HCT116 (cell line): ENCODE measurements around the gene OR5H14. TPM values are rescaled to one million over a fixed set of nuclear protein-coding genes. Genes with fewer than 3 reads are reported as not detected.

Experiments
- ATAC-seq: fragments of 200-7000 bp; cut with Tn5 transposase; 2 replicates; pipeline ENCODE4 v1.9.1; 2020; ENCODE audit warnings: mild to moderate bottlenecking, moderate library complexity
- BruUV-seq: library from RNA; stranded (reverse); fragments of 400-500 nt; replicated peaks from 2 replicates; lab custom pipeline; 2021; lab: Mats Ljungman, UMichigan
- CTCF ChIA-PET: fragments of 300-600 bp; sonication (Branson Sonifier 250); formaldehyde crosslinking; loops from one replicate; lab custom pipeline; 2021; ENCODE audit warnings: antibody characterized with exemption; lab: Charles Lee
- POLR2A ChIA-PET: fragments of 300-600, 350-600 bp; sonication (Branson Sonifier 250); formaldehyde crosslinking; loops from one replicate; lab custom pipeline; 2021; ENCODE audit warnings: antibody characterized with exemption; lab: Charles Lee
- RAD21 ChIA-PET, 2 experiments: fragments of 300-600 bp; sonication (Branson Sonifier 250); formaldehyde crosslinking; loops; one replicate each; lab custom pipeline; 2023; ENCODE audit warnings: low total read pairs in 2 of 2; ENCODE audit not compliant: uncharacterized antibody in 2 of 2, unreplicated experiment in 2 of 2, low non-redundant PET in 1 of 2; lab: Charles Lee
- DNase-seq: peaks from one replicate; pipeline ENCODE4 v3.0.0-alpha.2; 2010; ENCODE audit warnings: low read depth, low spot score
- H2AFZ ChIP-seq: fragments of 200-600 bp; shearing (Covaris generic), sonication (generic); 2 replicates; pipeline ENCODE4 v1.6.1; 2017; ENCODE audit warnings: low read depth, mixed run types, mixed read lengths, antibody characterized with exemption, low read length; ENCODE audit not compliant: poor library complexity, severe bottlenecking
- H3K27ac ChIP-seq: 2 replicates; pipeline ENCODE4 v1.5.1; 2012; ENCODE audit warnings: low read depth, low read length
- H3K27me3 ChIP-seq: fragments of 200-600 bp; sonication (generic); 2 replicates; pipeline ENCODE4 v1.6.1; 2016; ENCODE audit warnings: mixed run types, low read length, mixed read lengths; ENCODE audit not compliant: insufficient read depth
- H3K36me3 ChIP-seq, 2 experiments: fragments of 200-500 bp in 1 of 2; fragments of 200-600 bp in 1 of 2; sonication (Bioruptor generic) in 1 of 2; sonication (generic) in 1 of 2; 2 replicates each; pipeline versions ENCODE4 v1.5.1 to v1.6.1; 2014 to 2016; ENCODE audit warnings: low read length in 2 of 2, inconsistent platforms in 1 of 2, mixed read lengths in 1 of 2, mixed run types in 1 of 2; ENCODE audit not compliant: insufficient read depth in 2 of 2, control insufficient read depth in 1 of 2
- H3K4me1 ChIP-seq, 2 experiments: fragments of 200-600 bp in 1 of 2; sonication (generic) in 1 of 2; 2 replicates each; pipeline versions ENCODE4 v1.5.1 to v1.6.1; 2012 to 2017; ENCODE audit warnings: low read length in 2 of 2, inconsistent platforms in 1 of 2, mild to moderate bottlenecking in 1 of 2, mixed read lengths in 1 of 2, mixed run types in 1 of 2, moderate library complexity in 1 of 2; ENCODE audit not compliant: insufficient read depth in 2 of 2, control insufficient read depth in 1 of 2
- H3K4me2 ChIP-seq: fragments of 200-600 bp; sonication (generic); 2 replicates; pipeline ENCODE4 v1.6.1; 2017; ENCODE audit warnings: mixed run types, low read length, mixed read lengths
- H3K4me3 ChIP-seq, 2 experiments: fragments of 200-600 bp in 1 of 2; sonication (generic) in 1 of 2; replicated peaks in 1 of 2; 2 replicates each; pipeline ENCODE4 v1.5.1; 2011 to 2016; ENCODE audit warnings: low read length in 2 of 2, control low read depth in 1 of 2, low read depth in 1 of 2, mild to moderate bottlenecking in 1 of 2, mixed read lengths in 1 of 2, mixed run types in 1 of 2
- H3K79me2 ChIP-seq: fragments of 200-600 bp; sonication (generic); 2 replicates; pipeline ENCODE4 v1.6.1; 2017; ENCODE audit warnings: mild to moderate bottlenecking, mixed run types, low read length, moderate library complexity, mixed read lengths; ENCODE audit not compliant: insufficient read depth
- H3K9ac ChIP-seq: fragments of 200-600 bp; sonication (generic); 2 replicates; pipeline ENCODE4 v1.6.1; 2016; ENCODE audit warnings: low read length, mixed read lengths
- H3K9me2 ChIP-seq: fragments of 200-600 bp; sonication (generic), shearing (Covaris generic); 2 replicates; pipeline ENCODE4 v1.6.1; 2017; ENCODE audit warnings: mixed run types, mild to moderate bottlenecking, moderate library complexity; ENCODE audit not compliant: insufficient read depth
- H3K9me3 ChIP-seq, 2 experiments: fragments of 200-500 bp in 1 of 2; fragments of 200-600 bp in 1 of 2; sonication (Bioruptor generic) in 1 of 2; sonication (generic) in 1 of 2; 2 replicates each; pipeline ENCODE4 v1.6.1; 2014 to 2017; ENCODE audit warnings: low read length in 2 of 2, mixed read lengths in 2 of 2, inconsistent platforms in 1 of 2, low read depth in 1 of 2, mild to moderate bottlenecking in 1 of 2, mixed run types in 1 of 2, moderate library complexity in 1 of 2; ENCODE audit not compliant: control insufficient read depth in 1 of 2, insufficient read depth in 1 of 2
- H4K20me1 ChIP-seq: fragments of 200-600 bp; sonication (generic), shearing (Covaris generic); 2 replicates; pipeline ENCODE4 v1.6.1; 2017; ENCODE audit warnings: mixed run types, mild to moderate bottlenecking, moderate library complexity; ENCODE audit not compliant: insufficient read depth
- CBX3 ChIP-seq: IDR thresholded peaks from 2 replicates; pipeline ENCODE4 v1.6.1; 2012; ENCODE audit warnings: low read depth
- CEBPB ChIP-seq: IDR thresholded peaks from 2 replicates; pipeline ENCODE4 v1.6.1; 2012; ENCODE audit warnings: low read depth
- EGR1 ChIP-seq: IDR thresholded peaks from 2 replicates; pipeline ENCODE4 v1.6.1; 2012; ENCODE audit warnings: low read depth
- ELF1 ChIP-seq: IDR thresholded peaks from 2 replicates; pipeline ENCODE4 v1.6.1; 2012; ENCODE audit warnings: low read depth, borderline replicate concordance
- EZH2 ChIP-seq: fragments of 200-600 bp; sonication (generic); IDR thresholded peaks from 2 replicates; pipeline ENCODE4 v1.6.1; 2017; ENCODE audit warnings: antibody characterized with exemption, mixed run types
- EZH2phosphoT487 ChIP-seq: fragments of 200-600 bp; IDR thresholded peaks from 2 replicates; pipeline ENCODE4 v1.6.1; 2018; ENCODE audit warnings: antibody characterized with exemption, borderline replicate concordance
- FOSL1 ChIP-seq: IDR thresholded peaks from 2 replicates; pipeline ENCODE4 v1.6.1; 2012; ENCODE audit warnings: low read depth
- JUND ChIP-seq: IDR thresholded peaks from 2 replicates; pipeline ENCODE4 v1.6.1; 2012
- MAX ChIP-seq: IDR thresholded peaks from 2 replicates; pipeline ENCODE4 v1.6.1; 2012
- POLR2AphosphoS5 ChIP-seq: IDR thresholded peaks from 2 replicates; pipeline ENCODE4 v1.6.1; 2011; ENCODE audit warnings: mild to moderate bottlenecking, low read depth, low read length, moderate library complexity
- SIN3A ChIP-seq: IDR thresholded peaks from 2 replicates; pipeline ENCODE4 v1.6.1; 2012; ENCODE audit warnings: low read depth
- TCF7L2 ChIP-seq: IDR thresholded peaks from 2 replicates; pipeline ENCODE4 v1.7.0; 2011; ENCODE audit warnings: borderline replicate concordance, inconsistent platforms; ENCODE audit not compliant: insufficient read depth, insufficient read length; ENCODE audit errors: extremely low read depth
- YY1 ChIP-seq: IDR thresholded peaks from 2 replicates; pipeline ENCODE4 v1.6.1; 2011; ENCODE audit warnings: low read length, low read depth, moderate library complexity, mild to moderate bottlenecking; ENCODE audit not compliant: insufficient replicate concordance; ENCODE audit errors: extremely low read depth
- ZFX ChIP-seq: fragments of 450-650 bp; IDR thresholded peaks from 2 replicates; pipeline ENCODE4 v1.6.1; 2017
- ZNF274 ChIP-seq: fragments of 200-500 bp; sonication (Bioruptor generic); IDR thresholded peaks from 2 replicates; pipeline ENCODE4 v1.6.1; 2014; ENCODE audit warnings: mild to moderate bottlenecking, low read depth, low read length, inconsistent platforms
- intact Hi-C: fragments of 100-400 bp; cut with micrococcal nuclease; formaldehyde crosslinking; loops from 2 replicates; pipeline ENCODE4 v1.10.0; 2022
- total RNA-seq: library from RNA; stranded (reverse); gene quantifications from one replicate; pipeline ENCODE4 v1.2.1, GENCODE V29; 2021; ENCODE audit not compliant: unreplicated experiment
- TF ChIP-seq, protein P1 (sequence below), 3 experiments: fragments of 200-600 bp in 1 of 3; sonication (generic) in 1 of 3; IDR thresholded peaks in 2 of 3; conservative IDR thresholded peaks in 1 of 3; 2 replicates each; pipeline ENCODE4 v1.5.1; 2012 to 2017; ENCODE audit warnings: low read depth in 2 of 3, low read length in 2 of 3, antibody characterized with exemption in 1 of 3, borderline replicate concordance in 1 of 3, control low read depth in 1 of 3, mild to moderate bottlenecking in 1 of 3, mixed read lengths in 1 of 3, mixed run types in 1 of 3, moderate library complexity in 1 of 3; ENCODE audit not compliant: insufficient read depth in 1 of 3
- TF ChIP-seq, protein P2 (sequence below): IDR thresholded peaks from 2 replicates; pipeline ENCODE4 v1.6.1; 2011; ENCODE audit warnings: mild to moderate bottlenecking, low read length, moderate library complexity; ENCODE audit not compliant: insufficient replicate concordance; ENCODE audit errors: extremely low read depth

OR5H14 gene
- total RNA-seq, 1 experiment from 2014 or later: not detected

DNA sequence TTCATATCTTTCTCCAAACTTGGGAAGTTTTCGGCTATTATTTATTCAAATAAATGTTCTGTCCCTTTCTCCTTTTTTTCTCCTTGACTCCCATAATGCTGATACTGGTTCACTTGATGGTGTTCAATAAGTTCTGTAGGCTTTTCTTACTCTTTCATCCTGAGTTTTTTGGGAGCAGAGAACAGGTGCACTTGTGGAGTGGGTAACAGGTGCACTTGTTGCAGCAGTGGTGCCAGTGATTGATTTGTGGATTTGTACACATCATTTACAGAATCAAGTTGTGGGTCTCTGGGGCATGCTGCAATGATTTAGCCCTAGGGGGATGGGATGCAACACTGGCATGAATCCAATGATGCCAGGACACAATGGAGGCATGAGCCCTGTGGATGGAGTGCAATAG lies 31.6 kb upstream of the OR5H14 start:
- no TSS peak for BruUV-seq
- Histone ChIP-seq H3K4me3 (no peak overlapping the region), H3K4me2 (no peak overlapping the region), H3K36me3 (no peaks in the 10 kb centered on the region), H3K79me2 (no peaks in the 10 kb centered on the region), H3K9ac (no peak overlapping the region), H3K9me2 (no peaks in the 10 kb centered on the region), H3K27ac (no peak overlapping the region), H3K27me3 (0 out of 2 replicates have a peak, but pooled peaks cover 3% of the 10 kb centered on the region), H2AFZ (no peak overlapping the region), H3K9me3 (no peaks in the 10 kb centered on the region), H3K4me1 (no peaks in the 10 kb centered on the region), H4K20me1 (no peaks in the 10 kb centered on the region)
- TF ChIP-seq EZH2 (no peak), EGR1 (no peak), TCF7L2 (no peak), CBX3 (no peak)
- intact Hi-C loops: no loop called here
- DNase-seq (no peak), ATAC-seq (no peak)
- RAD21 ChIA-PET: no interaction called here
- CTCF ChIA-PET: no interaction called here
- POLR2A ChIA-PET: no interaction called here

GRCh38 chr3:98130421-98130820 lies 16.9 kb upstream of the OR5H14 start, which contains the start of gene OR5H1:
Gene OR5H1, plus strand, starts transcription at chr3:98130721. Its CDS starts 1,977 bp downstream, at chr3:98132698.
- TF ChIP-seq YY1 (no peak), CEBPB (no peak), ZFX (no peak), EGR1 (no peak), CBX3 (no peak), FOSL1 (no peak), EZH2phosphoT487 (no peak), TCF7L2 (no peak), MAX (no peak), ELF1 (no peak), SIN3A (no peak), ZNF274 (no peak), POLR2AphosphoS5 (no peak), JUND (no peak)
- TF ChIP-seq, protein P1, sequence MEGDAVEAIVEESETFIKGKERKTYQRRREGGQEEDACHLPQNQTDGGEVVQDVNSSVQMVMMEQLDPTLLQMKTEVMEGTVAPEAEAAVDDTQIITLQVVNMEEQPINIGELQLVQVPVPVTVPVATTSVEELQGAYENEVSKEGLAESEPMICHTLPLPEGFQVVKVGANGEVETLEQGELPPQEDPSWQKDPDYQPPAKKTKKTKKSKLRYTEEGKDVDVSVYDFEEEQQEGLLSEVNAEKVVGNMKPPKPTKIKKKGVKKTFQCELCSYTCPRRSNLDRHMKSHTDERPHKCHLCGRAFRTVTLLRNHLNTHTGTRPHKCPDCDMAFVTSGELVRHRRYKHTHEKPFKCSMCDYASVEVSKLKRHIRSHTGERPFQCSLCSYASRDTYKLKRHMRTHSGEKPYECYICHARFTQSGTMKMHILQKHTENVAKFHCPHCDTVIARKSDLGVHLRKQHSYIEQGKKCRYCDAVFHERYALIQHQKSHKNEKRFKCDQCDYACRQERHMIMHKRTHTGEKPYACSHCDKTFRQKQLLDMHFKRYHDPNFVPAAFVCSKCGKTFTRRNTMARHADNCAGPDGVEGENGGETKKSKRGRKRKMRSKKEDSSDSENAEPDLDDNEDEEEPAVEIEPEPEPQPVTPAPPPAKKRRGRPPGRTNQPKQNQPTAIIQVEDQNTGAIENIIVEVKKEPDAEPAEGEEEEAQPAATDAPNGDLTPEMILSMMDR (IDR thresholded peaks at IDR 0.05 in 2 of 3, conservative IDR thresholded peaks at IDR 0.05 in 1 of 3; ENCODE audit: borderline replicate concordance in 1 of 3, insufficient read depth in 1 of 3, low read depth in 2 of 3, low read length in 2 of 3): no peak
- TF ChIP-seq, protein P2, sequence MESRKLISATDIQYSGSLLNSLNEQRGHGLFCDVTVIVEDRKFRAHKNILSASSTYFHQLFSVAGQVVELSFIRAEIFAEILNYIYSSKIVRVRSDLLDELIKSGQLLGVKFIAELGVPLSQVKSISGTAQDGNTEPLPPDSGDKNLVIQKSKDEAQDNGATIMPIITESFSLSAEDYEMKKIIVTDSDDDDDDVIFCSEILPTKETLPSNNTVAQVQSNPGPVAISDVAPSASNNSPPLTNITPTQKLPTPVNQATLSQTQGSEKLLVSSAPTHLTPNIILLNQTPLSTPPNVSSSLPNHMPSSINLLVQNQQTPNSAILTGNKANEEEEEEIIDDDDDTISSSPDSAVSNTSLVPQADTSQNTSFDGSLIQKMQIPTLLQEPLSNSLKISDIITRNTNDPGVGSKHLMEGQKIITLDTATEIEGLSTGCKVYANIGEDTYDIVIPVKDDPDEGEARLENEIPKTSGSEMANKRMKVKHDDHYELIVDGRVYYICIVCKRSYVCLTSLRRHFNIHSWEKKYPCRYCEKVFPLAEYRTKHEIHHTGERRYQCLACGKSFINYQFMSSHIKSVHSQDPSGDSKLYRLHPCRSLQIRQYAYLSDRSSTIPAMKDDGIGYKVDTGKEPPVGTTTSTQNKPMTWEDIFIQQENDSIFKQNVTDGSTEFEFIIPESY: no peak
- TF ChIP-seq, all 23 proteins: peak for 0
- Histone ChIP-seq H3K9me2 (no peaks in the 10 kb centered on the region), H3K27ac (no peak within 1 kb of the TSS), H3K9me3 (no peaks in the 10 kb centered on the region), H3K79me2 (no peaks in the 10 kb centered on the region), H3K4me3 (no peak within 1 kb of the TSS), H3K27me3 (no peaks in the 10 kb centered on the region), H3K4me2 (no peak within 1 kb of the TSS), H3K9ac (no peak within 1 kb of the TSS), H2AFZ (no peak within 1 kb of the TSS), H4K20me1 (no peaks in the 10 kb centered on the region), H3K4me1 (no peaks in the 10 kb centered on the region), H3K36me3 (no peaks in the 10 kb centered on the region)
- CTCF ChIA-PET: no interaction called here
- intact Hi-C loops: no loop called here
- RAD21 ChIA-PET: no interaction called here
- DNase-seq (no peak), ATAC-seq (no peak)
- POLR2A ChIA-PET: no interaction called here
- BruUV-seq: no TSS peak
